ENCODE data around the gene GIMAP2.

GIMAP2 gene

DNA sequence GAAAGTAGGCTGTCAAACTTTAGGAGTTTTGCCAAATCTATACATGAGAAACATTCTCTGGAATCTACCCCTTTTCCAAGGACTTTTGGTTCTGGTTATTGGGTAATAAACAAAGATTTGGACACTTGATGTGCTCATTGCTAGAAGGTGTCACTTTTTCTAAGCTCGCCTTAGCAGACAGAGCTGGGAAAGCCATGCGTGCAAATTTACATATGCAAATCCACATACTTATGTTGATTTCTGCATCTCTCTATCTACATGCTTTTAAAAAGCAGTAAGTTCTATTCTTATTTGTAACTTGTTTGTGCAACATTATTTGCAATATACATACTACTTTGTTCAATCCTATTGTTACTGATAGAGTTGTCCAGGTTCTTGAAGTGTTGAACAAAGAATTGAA lies 30.8 kb upstream of the GIMAP2 start:
- H3K9ac ChIP-seq (ENCODE audit: low read length), result no peak overlapping the region
- peaks cover 11% of the 10 kb centered on the region; the same call in 1 of the 2 replicates for H3K9me3 ChIP-seq (ENCODE audit: insufficient read depth, low read length)
- H2AFZ ChIP-seq (ENCODE audit: low read depth, low read length, severe bottlenecking), result no peak overlapping the region
- no peak overlapping the region for H3K27ac ChIP-seq (ENCODE audit: low read depth, low read length)
- H3K4me2 ChIP-seq (ENCODE audit: low read depth, low read length, poor library complexity, severe bottlenecking), result no peak overlapping the region
- no peaks in the 10 kb centered on the region for H4K20me1 ChIP-seq (ENCODE audit: low read depth, low read length)
- H3F3A ChIP-seq (ENCODE audit: insufficient read depth), result no peaks in the 10 kb centered on the region
- no peaks in the 10 kb centered on the region for H3K79me2 ChIP-seq (ENCODE audit: insufficient read depth, low read length)
- TF ChIP-seq, protein P1, sequence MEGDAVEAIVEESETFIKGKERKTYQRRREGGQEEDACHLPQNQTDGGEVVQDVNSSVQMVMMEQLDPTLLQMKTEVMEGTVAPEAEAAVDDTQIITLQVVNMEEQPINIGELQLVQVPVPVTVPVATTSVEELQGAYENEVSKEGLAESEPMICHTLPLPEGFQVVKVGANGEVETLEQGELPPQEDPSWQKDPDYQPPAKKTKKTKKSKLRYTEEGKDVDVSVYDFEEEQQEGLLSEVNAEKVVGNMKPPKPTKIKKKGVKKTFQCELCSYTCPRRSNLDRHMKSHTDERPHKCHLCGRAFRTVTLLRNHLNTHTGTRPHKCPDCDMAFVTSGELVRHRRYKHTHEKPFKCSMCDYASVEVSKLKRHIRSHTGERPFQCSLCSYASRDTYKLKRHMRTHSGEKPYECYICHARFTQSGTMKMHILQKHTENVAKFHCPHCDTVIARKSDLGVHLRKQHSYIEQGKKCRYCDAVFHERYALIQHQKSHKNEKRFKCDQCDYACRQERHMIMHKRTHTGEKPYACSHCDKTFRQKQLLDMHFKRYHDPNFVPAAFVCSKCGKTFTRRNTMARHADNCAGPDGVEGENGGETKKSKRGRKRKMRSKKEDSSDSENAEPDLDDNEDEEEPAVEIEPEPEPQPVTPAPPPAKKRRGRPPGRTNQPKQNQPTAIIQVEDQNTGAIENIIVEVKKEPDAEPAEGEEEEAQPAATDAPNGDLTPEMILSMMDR (IDR thresholded peaks at IDR 0.05; ENCODE audit: insufficient read depth, low read length, poor library complexity, severe bottlenecking), result no peak
- TF ChIP-seq EZH2phosphoT487 (conservative IDR thresholded peaks at IDR 0.05; ENCODE audit: low read length), result no peak
- no peaks in the 10 kb centered on the region for H3K9me2 ChIP-seq (replicated peaks; ENCODE audit: insufficient read depth, low read length)
- no peak overlapping the region for H3K4me3 ChIP-seq (ENCODE audit: insufficient read depth, low read length, poor library complexity, severe bottlenecking)
- no peaks in the 10 kb centered on the region for H3K36me3 ChIP-seq (ENCODE audit: low read length)
- H3K27me3 ChIP-seq (ENCODE audit: low read length), result no peaks in the 10 kb centered on the region

DNA sequence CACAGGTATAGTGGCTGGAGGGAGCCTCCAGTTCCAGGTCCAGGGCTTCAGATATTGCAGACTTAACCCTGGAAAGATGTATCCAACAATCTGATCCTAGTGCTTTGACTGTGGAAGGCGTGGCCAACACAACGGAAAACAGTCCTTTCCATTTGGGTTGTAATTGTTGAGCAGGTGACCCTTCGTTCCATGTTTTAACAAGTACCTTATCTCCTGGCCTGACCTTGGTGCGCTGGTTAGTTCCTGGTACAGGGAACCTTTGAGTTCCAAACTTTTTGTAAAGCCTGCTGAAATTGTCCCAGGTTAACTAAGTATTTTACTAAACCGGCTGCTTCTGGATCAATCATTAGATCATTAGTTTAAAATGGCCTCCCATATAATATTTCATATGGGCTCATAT lies 29.5 kb upstream of the GIMAP2 start:
- H3K9me2 ChIP-seq (replicated peaks; ENCODE audit: insufficient read depth, low read length), result no peaks in the 10 kb centered on the region
- H3K27ac ChIP-seq (ENCODE audit: low read depth, low read length), result no peak overlapping the region
- no peak for TF ChIP-seq EZH2phosphoT487 (conservative IDR thresholded peaks at IDR 0.05; ENCODE audit: low read length)
- TF ChIP-seq, protein P1 (IDR thresholded peaks at IDR 0.05; ENCODE audit: insufficient read depth, low read length, poor library complexity, severe bottlenecking), result no peak
- H3K36me3 ChIP-seq (ENCODE audit: low read length), result no peaks in the 10 kb centered on the region
- no peak overlapping the region for H3K4me3 ChIP-seq (ENCODE audit: insufficient read depth, low read length, poor library complexity, severe bottlenecking)
- peaks cover 11% of the 10 kb centered on the region; the same call in 1 of the 2 replicates for H3K9me3 ChIP-seq (ENCODE audit: insufficient read depth, low read length)
- no peak overlapping the region for H3K9ac ChIP-seq (ENCODE audit: low read length)
- H2AFZ ChIP-seq (ENCODE audit: low read depth, low read length, severe bottlenecking), result no peak overlapping the region
- no peak overlapping the region for H3K4me2 ChIP-seq (ENCODE audit: low read depth, low read length, poor library complexity, severe bottlenecking)
- no peaks in the 10 kb centered on the region for H4K20me1 ChIP-seq (ENCODE audit: low read depth, low read length)
- no peaks in the 10 kb centered on the region for H3K27me3 ChIP-seq (ENCODE audit: low read length)
- H3K79me2 ChIP-seq (ENCODE audit: insufficient read depth, low read length), result no peaks in the 10 kb centered on the region
- no peaks in the 10 kb centered on the region for H3F3A ChIP-seq (ENCODE audit: insufficient read depth)

GRCh38 chr7:150657526-150657925 lies 28.0 kb upstream of the GIMAP2 start:
- Histone ChIP-seq H3K9me3 (ENCODE audit: insufficient read depth, low read length) (peaks cover 11% of the 10 kb centered on the region; the same call in 1 of the 2 replicates), H3F3A (ENCODE audit: insufficient read depth) (no peaks in the 10 kb centered on the region), H3K9ac (ENCODE audit: low read length) (no peak overlapping the region), H3K27ac (ENCODE audit: low read depth, low read length) (no peak overlapping the region), H3K9me2 (replicated peaks; ENCODE audit: insufficient read depth, low read length) (no peaks in the 10 kb centered on the region), H2AFZ (ENCODE audit: low read depth, low read length, severe bottlenecking) (no peak overlapping the region), H4K20me1 (ENCODE audit: low read depth, low read length) (no peaks in the 10 kb centered on the region), H3K27me3 (ENCODE audit: low read length) (no peaks in the 10 kb centered on the region), H3K4me3 (ENCODE audit: insufficient read depth, low read length, poor library complexity, severe bottlenecking) (no peak overlapping the region), H3K4me2 (ENCODE audit: low read depth, low read length, poor library complexity, severe bottlenecking) (no peak overlapping the region), H3K79me2 (ENCODE audit: insufficient read depth, low read length) (no peaks in the 10 kb centered on the region), H3K36me3 (ENCODE audit: low read length) (no peaks in the 10 kb centered on the region)
- TF ChIP-seq, protein P1 (IDR thresholded peaks at IDR 0.05; ENCODE audit: insufficient read depth, low read length, poor library complexity, severe bottlenecking), result no peak
- no peak for TF ChIP-seq EZH2phosphoT487 (conservative IDR thresholded peaks at IDR 0.05; ENCODE audit: low read length)
